HG02970 (cell line): ENCODE measurements around the gene SPATA6L.
"Not testable (repeated sequence)": the region's sequence is repeated elsewhere in the genome, so short reads cannot be mapped to it uniquely, and the experiment has no call there.

Source experiments
- ATAC-seq: cut with Tn5 transposase; IDR thresholded peaks from one replicate; pipeline ENCODE4 v1.9.1; 2021; ENCODE audit warnings: mild to moderate bottlenecking, moderate library complexity, moderate number of reproducible peaks; ENCODE audit not compliant: unreplicated experiment, low FRiP score

SPATA6L gene

GRCh38 chr9:4642351-4642750 is 23.9 kb downstream of the SPATA6L start:
- ATAC-seq = no peak

GRCh38 chr9:4640027-4640426 is 26.3 kb downstream of the SPATA6L start:
- no peak for ATAC-seq

GRCh38 chr9:4639420-4639819 is 26.9 kb downstream of the SPATA6L start:
- ATAC-seq = no peak

DNA sequence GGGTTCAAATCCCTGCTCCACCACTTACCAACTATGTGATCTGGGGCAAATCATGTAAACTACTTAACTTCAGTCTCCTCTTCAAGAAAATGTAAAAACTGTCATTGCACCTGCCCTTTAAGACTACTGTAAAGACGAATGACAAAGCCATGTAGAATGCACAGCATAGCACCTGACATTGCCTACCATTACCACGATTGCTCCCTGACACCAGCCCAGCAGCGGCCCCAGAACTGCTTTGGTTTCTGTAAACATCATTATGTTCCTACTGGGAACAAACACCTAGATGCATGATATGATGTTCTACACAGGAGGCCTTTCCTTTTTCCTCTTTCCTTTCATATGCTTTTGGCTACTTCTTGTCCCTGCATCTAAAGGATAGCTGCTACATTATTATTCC is 27.3 kb downstream of the SPATA6L start:
- no peak for ATAC-seq

DNA sequence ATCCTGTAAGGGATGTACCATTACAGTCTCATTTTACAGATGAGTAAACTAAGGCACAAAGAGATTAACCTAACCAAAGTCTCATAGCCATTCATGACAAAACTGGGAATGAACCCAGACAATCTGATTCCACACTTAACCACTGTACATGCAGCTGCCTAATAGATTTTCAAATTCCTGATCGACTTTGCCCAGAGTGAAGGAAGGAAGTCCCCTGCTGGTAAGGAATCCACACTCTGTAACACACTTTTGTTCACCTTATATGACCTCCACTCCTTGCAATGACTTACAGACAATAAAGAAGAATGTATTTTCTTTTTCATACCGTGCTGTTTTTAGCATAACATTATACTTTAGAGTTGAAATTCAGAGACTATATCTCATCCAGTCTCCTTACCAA is 35.4 kb downstream of the SPATA6L start:
- ATAC-seq = no peak

DNA sequence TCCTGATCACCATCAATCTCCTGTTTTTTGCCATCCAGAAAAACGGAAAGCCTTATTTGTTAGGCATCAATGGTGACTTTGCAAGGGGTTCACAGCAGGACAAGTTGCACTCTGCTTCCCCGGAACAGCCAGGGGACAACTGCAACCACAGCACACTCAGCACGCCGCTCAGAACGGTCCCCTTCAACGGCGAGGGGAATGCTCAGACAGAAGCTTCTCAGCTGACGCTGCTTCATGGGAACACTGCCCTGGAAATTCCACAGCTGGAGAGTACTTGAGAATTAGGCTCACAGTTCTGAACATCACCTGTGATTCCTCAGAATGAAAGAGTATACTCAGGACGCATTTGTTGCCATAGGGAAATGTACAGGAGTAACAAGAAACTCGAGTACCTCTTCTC is 44.3 kb downstream of the SPATA6L start:
- no peak for ATAC-seq

GRCh38 chr9:4620881-4621555 is 45.3 kb downstream of the SPATA6L start:
- no peak for ATAC-seq

GRCh38 chr9:4620057-4620765 is 46.1 kb downstream of the SPATA6L start:
- no peak for ATAC-seq

DNA sequence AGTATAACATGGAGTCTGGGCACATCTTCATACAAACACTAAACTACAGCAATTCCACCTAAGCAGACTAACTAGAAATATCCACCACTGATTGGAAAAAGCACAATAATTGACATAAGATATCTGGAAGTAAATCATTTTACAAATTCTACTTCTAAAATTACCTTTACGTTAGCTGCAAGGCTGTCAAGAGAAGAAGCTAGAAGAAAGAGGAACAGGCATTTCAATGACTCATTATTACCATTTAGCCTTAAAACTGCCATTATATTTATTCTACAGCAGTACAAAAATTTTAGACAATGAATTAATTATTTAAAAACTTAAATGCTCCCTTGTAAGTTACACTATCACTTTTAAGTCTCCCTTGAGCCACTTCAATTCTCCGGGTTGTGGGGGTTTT is 47.6 kb downstream of the SPATA6L start:
- no peak for ATAC-seq

DNA sequence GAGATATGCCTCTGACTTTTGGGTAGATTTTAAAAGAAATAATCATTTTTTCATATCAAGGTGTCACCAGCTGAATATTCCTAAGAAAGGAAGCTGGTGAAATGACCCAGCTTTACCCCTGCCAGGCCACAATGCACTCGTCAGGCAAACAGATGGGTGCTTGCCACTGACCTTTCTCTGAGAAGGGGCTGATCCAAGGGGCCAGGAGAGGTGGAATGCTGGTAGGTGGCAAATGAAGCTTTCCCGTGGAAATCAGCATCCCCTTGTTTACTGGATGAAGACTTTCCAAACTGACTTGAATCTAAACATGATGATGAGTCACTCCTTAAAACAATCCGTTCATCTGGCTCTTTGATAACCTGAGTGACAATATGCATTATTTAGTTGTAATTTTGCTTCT is 48.5 kb downstream of the SPATA6L start:
- no peak for ATAC-seq

- ATAC-seq = no peak
Measured at GRCh38 chr9:4615778-4616177, 50.5 kb downstream of the SPATA6L start.

- ATAC-seq = no peak
Measured at GRCh38 chr9:4615251-4615650, 51.0 kb downstream of the SPATA6L start.

DNA sequence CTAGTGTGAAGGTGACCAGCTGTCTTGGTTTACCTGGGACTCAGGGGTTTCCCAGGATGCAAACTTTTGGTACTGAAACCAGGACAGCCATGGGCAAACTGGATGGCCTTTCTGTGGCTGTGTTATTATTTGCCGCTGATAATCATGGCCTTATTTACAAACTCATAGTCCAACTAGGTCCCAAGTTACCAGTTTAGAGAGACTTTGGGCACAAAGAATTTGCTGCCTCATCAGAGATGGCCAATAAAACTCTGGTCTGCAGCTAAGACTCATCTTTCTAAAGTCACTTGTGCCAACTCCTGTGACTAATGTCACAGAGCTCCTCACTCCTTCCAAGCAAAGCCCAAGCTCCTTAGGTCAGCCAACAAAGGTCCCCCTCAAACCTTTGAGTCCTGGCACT is 51.7 kb downstream of the SPATA6L start:
- ATAC-seq = no peak

DNA sequence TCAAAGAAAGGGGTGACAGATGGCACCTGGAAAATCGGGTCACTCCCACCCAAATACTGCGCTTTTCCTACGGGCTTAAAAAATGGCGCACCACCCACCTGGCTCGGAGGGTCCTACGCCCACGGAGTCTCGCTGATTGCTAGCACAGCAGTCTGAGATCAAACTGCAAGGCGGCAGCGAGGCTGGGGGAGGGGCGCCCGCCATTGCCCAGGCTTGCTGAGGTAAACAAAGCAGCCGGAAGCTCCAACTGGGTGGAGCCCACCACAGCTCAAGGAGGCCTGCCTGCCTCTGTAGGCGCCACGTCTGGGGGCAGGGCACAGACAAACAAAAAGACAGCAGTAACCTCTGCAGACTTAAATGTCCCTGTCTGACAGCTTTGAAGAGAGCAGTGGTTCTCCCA is 60.2 kb downstream of the SPATA6L start:
- ATAC-seq = not testable (repeated sequence)

DNA sequence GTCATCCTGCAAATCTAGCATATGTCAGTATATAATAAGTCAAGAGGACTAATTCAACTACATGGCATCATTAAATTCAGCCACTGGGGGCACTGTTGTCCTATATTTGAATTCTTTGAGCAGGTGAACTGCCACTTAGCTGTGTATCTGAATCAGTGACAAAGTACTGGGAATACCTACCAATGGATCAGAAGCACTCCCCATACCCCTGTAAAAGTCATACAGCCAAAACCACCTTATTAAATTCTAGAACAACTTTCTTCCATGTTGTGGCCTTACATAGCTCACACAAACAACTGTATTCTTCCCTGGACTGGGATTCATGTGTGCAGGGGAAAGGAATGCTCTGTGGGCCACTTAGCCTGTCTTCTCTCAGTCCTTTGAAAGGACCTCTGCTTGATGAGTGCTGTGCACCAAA is 61.6 kb downstream of the SPATA6L start:
- no peak for ATAC-seq

DNA sequence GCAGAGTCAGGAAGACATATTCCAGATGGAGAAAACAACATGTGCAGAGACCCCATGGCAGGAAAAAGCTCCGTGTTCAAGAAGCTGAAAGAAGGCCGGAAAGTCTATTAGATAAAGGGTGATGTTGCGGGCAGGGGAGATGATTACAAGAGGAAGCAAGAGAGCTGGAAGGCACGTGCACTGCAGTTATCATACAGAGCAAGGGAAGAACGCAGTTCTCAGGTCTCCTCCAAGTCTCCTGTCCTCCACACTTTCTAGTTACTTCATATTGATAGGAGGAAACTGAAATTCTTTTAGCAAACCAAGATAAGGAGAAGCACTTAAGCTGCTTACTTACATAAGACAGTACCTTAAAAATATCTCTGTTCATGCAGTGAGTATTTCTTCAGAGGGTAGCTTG is 62.5 kb downstream of the SPATA6L start:
- no peak for ATAC-seq

GRCh38 chr9:4600368-4600767 is 65.9 kb downstream of the SPATA6L start:
- no peak for ATAC-seq

DNA sequence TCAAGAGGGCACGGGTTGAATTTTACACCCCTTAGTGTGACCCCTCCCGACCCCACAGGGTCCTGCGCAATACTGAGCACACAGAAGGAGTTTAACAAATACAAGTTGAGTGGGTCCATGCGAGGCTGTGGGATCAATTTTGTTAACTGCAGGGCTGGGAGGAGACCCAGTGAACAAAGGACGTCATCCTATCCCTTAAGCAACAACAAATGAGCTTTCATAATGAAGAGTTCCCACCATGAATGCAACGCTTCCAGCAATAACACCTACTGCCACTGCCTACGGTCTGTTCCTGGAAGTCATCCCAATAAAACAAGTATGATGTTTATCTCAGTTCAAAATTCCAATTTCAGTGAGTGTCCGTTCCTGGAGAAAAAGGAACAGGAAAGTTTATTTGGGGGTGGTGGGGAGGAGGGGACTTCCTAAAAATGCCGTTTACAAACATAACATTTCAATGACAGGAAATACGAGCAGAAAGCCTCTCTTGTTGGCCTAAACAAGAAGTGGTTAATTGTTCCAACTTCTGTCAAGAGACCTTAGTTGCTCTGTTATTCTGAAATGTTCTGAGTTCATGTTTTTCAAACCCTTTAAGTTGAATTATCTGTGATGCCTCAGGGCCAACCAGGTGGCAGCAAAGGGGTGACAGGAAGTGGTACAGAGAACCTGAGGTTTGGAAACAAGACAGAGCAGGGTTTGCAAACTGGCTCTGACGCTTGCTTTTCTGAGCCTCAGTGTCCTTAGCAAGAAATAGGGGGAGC is 69.9 kb downstream of the SPATA6L start:
- no peak for ATAC-seq

DNA sequence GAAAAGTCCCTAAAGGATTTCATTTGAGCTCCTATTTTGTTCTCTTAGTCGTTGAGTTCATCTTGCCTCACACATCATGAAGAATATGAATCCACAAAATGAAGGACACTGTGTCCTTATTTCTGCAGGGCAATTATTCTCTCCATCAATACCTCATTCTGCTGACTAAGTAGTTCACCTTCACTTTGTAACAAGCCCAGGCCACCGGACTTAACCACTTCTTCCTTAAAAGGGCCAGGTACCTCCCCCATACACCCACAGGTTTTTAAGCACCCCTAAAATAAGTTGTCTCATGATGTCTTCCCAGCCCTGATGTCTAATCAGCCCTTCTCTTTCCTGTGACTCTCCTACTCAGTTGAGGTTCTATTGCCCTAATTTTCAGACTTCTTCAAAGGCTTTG is 71.3 kb downstream of the SPATA6L start:
- ATAC-seq = no peak

- ATAC-seq = no peak
Measured at GRCh38 chr9:4594545-4594944, 71.7 kb downstream of the SPATA6L start.

DNA sequence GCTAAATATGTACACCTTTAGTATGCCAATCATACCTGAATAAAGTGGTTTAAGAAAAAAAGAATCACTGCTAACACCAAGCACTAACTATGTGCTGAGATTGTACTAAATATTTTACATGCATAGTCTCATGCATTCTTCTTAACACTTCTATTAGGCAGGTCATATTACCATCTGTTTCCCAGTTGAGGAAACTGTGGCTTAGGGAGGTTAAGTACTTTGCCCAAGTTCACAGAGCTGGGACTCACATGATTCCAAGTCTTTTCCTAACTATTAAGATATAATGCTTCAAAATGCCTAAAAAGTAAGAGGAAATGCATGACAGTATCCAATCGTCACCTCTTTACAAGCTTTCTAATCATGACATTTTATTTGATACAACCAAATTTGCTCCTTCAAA is 73.4 kb downstream of the SPATA6L start:
- no peak for ATAC-seq

DNA sequence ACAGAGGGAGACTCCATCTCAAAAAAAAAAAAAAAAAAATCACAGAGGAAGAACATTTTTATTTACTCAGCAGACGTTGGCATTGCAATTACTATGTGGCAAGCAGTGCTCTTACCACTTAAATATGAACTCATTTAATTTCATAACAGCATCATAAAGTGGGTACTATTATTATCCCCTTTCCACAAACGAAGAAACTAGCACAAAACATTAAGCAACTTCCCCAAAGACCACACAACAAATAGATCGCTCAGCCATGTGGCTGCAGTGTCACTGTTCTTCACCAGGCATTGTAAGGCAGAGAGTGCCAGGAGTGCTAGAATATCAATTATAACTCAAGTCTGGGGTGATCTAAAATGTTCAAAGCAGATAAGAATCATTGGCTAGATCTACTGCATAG is 74.0 kb downstream of the SPATA6L start:
- no peak for ATAC-seq
